Measurements from ENCODE around the gene HS6ST2.

HS6ST2 gene

GRCh38 chrX:132737743-132738142 lies 220.7 kb downstream of the HS6ST2 start:
- TF ChIP-seq SIN3A (IDR thresholded peaks at IDR 0.05; ENCODE audit: borderline replicate concordance, insufficient read depth, low read length) = no peak
- TF ChIP-seq REST (IDR thresholded peaks at IDR 0.05; ENCODE audit: insufficient read depth in 1 of 2, low read depth in 2 of 2, low read length in 2 of 2) = no peak
- no peak for TF ChIP-seq FOXP2 (optimal IDR thresholded peaks at IDR 0.05; ENCODE audit: borderline replicate concordance, extremely low read depth, extremely low read length, insufficient read depth)
- TF ChIP-seq TAF1 (IDR thresholded peaks at IDR 0.05; ENCODE audit: borderline replicate concordance, insufficient read depth, low read length) = no peak
- TF ChIP-seq POLR2AphosphoS5 (IDR thresholded peaks at IDR 0.05; ENCODE audit: low read depth, low read length) = no peak

GRCh38 chrX:132732236-132732635 lies 226.2 kb downstream of the HS6ST2 start:
- TF ChIP-seq FOXP2 (optimal IDR thresholded peaks at IDR 0.05; ENCODE audit: borderline replicate concordance, extremely low read depth, extremely low read length, insufficient read depth) = no peak

DNA sequence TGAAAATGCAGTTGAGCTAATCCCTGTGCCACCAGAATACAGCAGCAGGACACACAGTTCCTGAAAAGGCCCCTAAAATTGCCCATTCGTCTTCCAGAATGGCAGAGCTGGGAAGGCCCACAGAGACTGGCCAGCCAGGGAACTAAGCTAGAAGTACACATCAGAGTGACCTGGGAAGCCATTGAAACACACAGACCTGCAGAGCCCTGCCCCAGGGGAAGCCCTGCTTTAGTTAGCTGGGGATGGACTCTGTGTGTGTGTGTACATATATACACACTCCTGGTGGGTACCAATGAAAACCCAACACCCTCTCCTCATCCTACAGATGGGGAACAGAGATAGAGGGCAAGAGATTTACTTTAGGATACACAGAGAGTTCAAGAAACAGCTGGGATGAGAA lies 227.7 kb downstream of the HS6ST2 start:
- no peak for TF ChIP-seq FOXP2 (optimal IDR thresholded peaks at IDR 0.05; ENCODE audit: borderline replicate concordance, extremely low read depth, extremely low read length, insufficient read depth)
- no peak for TF ChIP-seq POLR2AphosphoS5 (IDR thresholded peaks at IDR 0.05; ENCODE audit: low read depth, low read length)
- no peak for TF ChIP-seq SIN3A (IDR thresholded peaks at IDR 0.05; ENCODE audit: borderline replicate concordance, insufficient read depth, low read length)
- no peak for TF ChIP-seq TAF1 (IDR thresholded peaks at IDR 0.05; ENCODE audit: borderline replicate concordance, insufficient read depth, low read length)
- no peak for TF ChIP-seq REST (IDR thresholded peaks at IDR 0.05; ENCODE audit: insufficient read depth in 1 of 2, low read depth in 2 of 2, low read length in 2 of 2)

DNA sequence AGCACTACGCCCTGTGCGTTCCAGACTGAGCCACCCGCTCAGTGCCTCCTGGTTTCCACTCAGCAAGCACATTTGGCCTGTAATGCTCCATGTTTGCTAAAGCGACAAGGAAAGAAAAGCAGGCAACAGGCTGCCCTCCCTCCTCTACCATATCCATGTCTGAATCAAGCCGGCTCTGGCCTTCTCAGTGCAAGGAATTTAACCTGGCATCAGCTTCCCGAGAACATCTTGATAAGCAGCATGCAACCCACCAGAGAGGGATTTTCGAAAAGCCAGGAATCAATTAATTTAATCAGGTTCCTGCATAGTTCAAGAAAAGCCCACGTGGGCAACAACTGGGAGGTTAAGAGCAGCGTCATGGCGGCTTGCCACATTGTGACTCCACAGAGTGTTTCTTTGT lies 228.2 kb downstream of the HS6ST2 start:
- TF ChIP-seq TAF1 (IDR thresholded peaks at IDR 0.05; ENCODE audit: borderline replicate concordance, insufficient read depth, low read length) (no peak), POLR2AphosphoS5 (IDR thresholded peaks at IDR 0.05; ENCODE audit: low read depth, low read length) (no peak), SIN3A (IDR thresholded peaks at IDR 0.05; ENCODE audit: borderline replicate concordance, insufficient read depth, low read length) (no peak), FOXP2 (optimal IDR thresholded peaks at IDR 0.05; ENCODE audit: borderline replicate concordance, extremely low read depth, extremely low read length, insufficient read depth) (no peak), REST (IDR thresholded peaks at IDR 0.05; ENCODE audit: insufficient read depth in 1 of 2, low read depth in 2 of 2, low read length in 2 of 2) (no peak)

GRCh38 chrX:132728296-132728695 lies 230.1 kb downstream of the HS6ST2 start:
- no peak for TF ChIP-seq FOXP2 (optimal IDR thresholded peaks at IDR 0.05; ENCODE audit: borderline replicate concordance, extremely low read depth, extremely low read length, insufficient read depth)
- TF ChIP-seq SIN3A (IDR thresholded peaks at IDR 0.05; ENCODE audit: borderline replicate concordance, insufficient read depth, low read length) = no peak
- no peak for TF ChIP-seq TAF1 (IDR thresholded peaks at IDR 0.05; ENCODE audit: borderline replicate concordance, insufficient read depth, low read length)
- no peak for TF ChIP-seq REST (IDR thresholded peaks at IDR 0.05; ENCODE audit: insufficient read depth in 1 of 2, low read depth in 2 of 2, low read length in 2 of 2)
- TF ChIP-seq POLR2AphosphoS5 (IDR thresholded peaks at IDR 0.05; ENCODE audit: low read depth, low read length) = no peak

Measured in PFSK-1 (cell line).